K562 (cell line): Measurements from ENCODE around the gene SLC38A7. TPM values are rescaled to one million over a fixed set of nuclear protein-coding genes. Genes with fewer than 3 reads are reported as not detected.

Experiments
- L3MBTL2 ChIP-seq: fragments of 450-650 bp; IDR thresholded peaks from 2 replicates; pipeline ENCODE4 v1.6.1; 2016; ENCODE audit warnings: mild to moderate bottlenecking, moderate library complexity
- NFRKB ChIP-seq: fragments of 450-650 bp; IDR thresholded peaks from 2 replicates; pipeline ENCODE4 v1.6.1; 2016; ENCODE audit warnings: low read depth
- POLR3G ChIP-seq: IDR thresholded peaks from 2 replicates; pipeline ENCODE4 v1.6.1; 2011; ENCODE audit not compliant: insufficient read length, insufficient replicate concordance; ENCODE audit errors: extremely low read depth
- TEAD4 ChIP-seq, 2 experiments: sonication (generic) in 1 of 2; formaldehyde crosslinking in 1 of 2; IDR thresholded peaks; 2 replicates each; pipeline versions ENCODE4 v1.6.1 to v1.8.0; 2012 to 2022; ENCODE audit warnings: borderline replicate concordance in 1 of 2, inconsistent platforms in 1 of 2, low read length in 1 of 2, mild to moderate bottlenecking in 1 of 2, missing genetic modification reagents in 1 of 2
- ZNF184 ChIP-seq: sonication (generic); formaldehyde crosslinking; IDR thresholded peaks from 2 replicates; pipeline ENCODE4 v1.5.0; 2020; ENCODE audit warnings: missing genetic modification reagents
- ZNF780A ChIP-seq: fragments of 250-450 bp; sonication (Bioruptor Pico); IDR thresholded peaks from 2 replicates; pipeline ENCODE4 v1.5.0; 2021; ENCODE audit warnings: mild to moderate bottlenecking
- polyA plus RNA-seq, 8 experiments: library from polyadenylated mRNA; depleted of rRNA in 4 of 8; stranded (reverse) in 5 of 8; unstranded in 3 of 8; fragments of >200 nt; fragmentation: Nextera tagmentation in 2 of 8; fragmentation: Illumina TruSeq in 1 of 8; extraction: Ambion mirVana in 2 of 8; extraction: Trizol in 1 of 8; gene quantifications; 2 replicates each; pipeline versions ENCODE4 v1.2.1 to v1.2.3, GENCODE V29; 2011 to 2014; ENCODE audit warnings: inconsistent platforms in 1 of 8, missing spikeins in 1 of 8
- total RNA-seq, 7 experiments: library from RNA; depleted of rRNA in 6 of 7; stranded (reverse); fragments of >200 nt in 6 of 7; fragmentation: Illumina TruSeq in 2 of 7; extraction: Trizol in 2 of 7; gene quantifications; 2 replicates each; pipeline versions ENCODE4 v1.2.1 to v1.2.3, GENCODE V29; 2011 to 2021; ENCODE audit warnings: low replicate concordance in 1 of 7
- TF ChIP-seq, protein P1 (sequence below): fragments of 450-650 bp; IDR thresholded peaks from 2 replicates; pipeline ENCODE4 v1.6.1; 2017; ENCODE audit warnings: antibody characterized with exemption, mild to moderate bottlenecking
- TF ChIP-seq, protein P2 (sequence below): sonication (generic); formaldehyde crosslinking; IDR thresholded peaks from 2 replicates; pipeline ENCODE4 v1.8.1; 2023; ENCODE audit warnings: mild to moderate bottlenecking, missing genetic modification reagents
- TF ChIP-seq, protein P3 (sequence below), 2 experiments: fragments of 450-650 bp; formaldehyde crosslinking in 1 of 2; IDR thresholded peaks; 2 replicates each; pipeline versions ENCODE4 v1.4.0 to v1.6.1; 2014 to 2020; ENCODE audit warnings: mild to moderate bottlenecking in 2 of 2, borderline replicate concordance in 1 of 2, low read depth in 1 of 2
- TF ChIP-seq, protein P4 (sequence below): fragments of 250-450 bp; sonication (Bioruptor Pico); IDR thresholded peaks from 2 replicates; pipeline ENCODE4 v1.5.0; 2022; ENCODE audit warnings: mild to moderate bottlenecking

Gene SLC38A7
- total and polyA plus RNA-seq, 9 of the 15 experiments (the other 6 are each of a cell fraction or from before 2014, with no cell fraction given): 2.7 to 12.2 (median 6.5) TPM

DNA sequence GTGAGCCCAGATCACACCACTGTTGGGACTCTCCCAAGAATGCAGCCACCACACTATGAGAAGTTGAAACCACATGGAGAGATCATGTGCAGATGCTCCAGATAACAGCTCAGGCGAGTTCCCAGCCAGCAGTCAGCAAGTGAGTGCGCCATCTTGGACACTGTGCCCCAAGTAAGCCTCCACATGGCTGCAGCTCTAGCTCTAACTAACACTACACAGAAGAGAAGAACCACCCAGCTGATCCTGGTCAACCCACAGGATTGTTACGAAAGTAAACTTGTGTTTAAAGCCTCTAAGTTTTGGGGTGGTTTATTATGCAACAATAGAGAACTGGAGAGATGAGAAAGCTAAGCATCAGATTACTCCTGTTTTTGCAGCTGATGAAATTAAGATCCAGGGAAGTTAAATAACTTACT is 25.8 kb downstream of the SLC38A7 start (continued):
- TF ChIP-seq POLR3G: no peak
- TF ChIP-seq, protein P1, sequence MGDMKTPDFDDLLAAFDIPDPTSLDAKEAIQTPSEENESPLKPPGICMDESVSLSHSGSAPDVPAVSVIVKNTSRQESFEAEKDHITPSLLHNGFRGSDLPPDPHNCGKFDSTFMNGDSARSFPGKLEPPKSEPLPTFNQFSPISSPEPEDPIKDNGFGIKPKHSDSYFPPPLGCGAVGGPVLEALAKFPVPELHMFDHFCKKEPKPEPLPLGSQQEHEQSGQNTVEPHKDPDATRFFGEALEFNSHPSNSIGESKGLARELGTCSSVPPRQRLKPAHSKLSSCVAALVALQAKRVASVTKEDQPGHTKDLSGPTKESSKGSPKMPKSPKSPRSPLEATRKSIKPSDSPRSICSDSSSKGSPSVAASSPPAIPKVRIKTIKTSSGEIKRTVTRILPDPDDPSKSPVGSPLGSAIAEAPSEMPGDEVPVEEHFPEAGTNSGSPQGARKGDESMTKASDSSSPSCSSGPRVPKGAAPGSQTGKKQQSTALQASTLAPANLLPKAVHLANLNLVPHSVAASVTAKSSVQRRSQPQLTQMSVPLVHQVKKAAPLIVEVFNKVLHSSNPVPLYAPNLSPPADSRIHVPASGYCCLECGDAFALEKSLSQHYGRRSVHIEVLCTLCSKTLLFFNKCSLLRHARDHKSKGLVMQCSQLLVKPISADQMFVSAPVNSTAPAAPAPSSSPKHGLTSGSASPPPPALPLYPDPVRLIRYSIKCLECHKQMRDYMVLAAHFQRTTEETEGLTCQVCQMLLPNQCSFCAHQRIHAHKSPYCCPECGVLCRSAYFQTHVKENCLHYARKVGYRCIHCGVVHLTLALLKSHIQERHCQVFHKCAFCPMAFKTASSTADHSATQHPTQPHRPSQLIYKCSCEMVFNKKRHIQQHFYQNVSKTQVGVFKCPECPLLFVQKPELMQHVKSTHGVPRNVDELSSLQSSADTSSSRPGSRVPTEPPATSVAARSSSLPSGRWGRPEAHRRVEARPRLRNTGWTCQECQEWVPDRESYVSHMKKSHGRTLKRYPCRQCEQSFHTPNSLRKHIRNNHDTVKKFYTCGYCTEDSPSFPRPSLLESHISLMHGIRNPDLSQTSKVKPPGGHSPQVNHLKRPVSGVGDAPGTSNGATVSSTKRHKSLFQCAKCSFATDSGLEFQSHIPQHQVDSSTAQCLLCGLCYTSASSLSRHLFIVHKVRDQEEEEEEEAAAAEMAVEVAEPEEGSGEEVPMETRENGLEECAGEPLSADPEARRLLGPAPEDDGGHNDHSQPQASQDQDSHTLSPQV: 0 out of 2 replicates have a peak, but pooled peaks have one; percentile 18
- no peak for TF ChIP-seq ZNF184 (CRISPR knock-in tag)
- no peak for TF ChIP-seq NFRKB
- TF ChIP-seq, protein P2, sequence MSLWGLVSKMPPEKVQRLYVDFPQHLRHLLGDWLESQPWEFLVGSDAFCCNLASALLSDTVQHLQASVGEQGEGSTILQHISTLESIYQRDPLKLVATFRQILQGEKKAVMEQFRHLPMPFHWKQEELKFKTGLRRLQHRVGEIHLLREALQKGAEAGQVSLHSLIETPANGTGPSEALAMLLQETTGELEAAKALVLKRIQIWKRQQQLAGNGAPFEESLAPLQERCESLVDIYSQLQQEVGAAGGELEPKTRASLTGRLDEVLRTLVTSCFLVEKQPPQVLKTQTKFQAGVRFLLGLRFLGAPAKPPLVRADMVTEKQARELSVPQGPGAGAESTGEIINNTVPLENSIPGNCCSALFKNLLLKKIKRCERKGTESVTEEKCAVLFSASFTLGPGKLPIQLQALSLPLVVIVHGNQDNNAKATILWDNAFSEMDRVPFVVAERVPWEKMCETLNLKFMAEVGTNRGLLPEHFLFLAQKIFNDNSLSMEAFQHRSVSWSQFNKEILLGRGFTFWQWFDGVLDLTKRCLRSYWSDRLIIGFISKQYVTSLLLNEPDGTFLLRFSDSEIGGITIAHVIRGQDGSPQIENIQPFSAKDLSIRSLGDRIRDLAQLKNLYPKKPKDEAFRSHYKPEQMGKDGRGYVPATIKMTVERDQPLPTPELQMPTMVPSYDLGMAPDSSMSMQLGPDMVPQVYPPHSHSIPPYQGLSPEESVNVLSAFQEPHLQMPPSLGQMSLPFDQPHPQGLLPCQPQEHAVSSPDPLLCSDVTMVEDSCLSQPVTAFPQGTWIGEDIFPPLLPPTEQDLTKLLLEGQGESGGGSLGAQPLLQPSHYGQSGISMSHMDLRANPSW: no peak
- peak; percentile 85 for TF ChIP-seq L3MBTL2
- TF ChIP-seq, protein P3, sequence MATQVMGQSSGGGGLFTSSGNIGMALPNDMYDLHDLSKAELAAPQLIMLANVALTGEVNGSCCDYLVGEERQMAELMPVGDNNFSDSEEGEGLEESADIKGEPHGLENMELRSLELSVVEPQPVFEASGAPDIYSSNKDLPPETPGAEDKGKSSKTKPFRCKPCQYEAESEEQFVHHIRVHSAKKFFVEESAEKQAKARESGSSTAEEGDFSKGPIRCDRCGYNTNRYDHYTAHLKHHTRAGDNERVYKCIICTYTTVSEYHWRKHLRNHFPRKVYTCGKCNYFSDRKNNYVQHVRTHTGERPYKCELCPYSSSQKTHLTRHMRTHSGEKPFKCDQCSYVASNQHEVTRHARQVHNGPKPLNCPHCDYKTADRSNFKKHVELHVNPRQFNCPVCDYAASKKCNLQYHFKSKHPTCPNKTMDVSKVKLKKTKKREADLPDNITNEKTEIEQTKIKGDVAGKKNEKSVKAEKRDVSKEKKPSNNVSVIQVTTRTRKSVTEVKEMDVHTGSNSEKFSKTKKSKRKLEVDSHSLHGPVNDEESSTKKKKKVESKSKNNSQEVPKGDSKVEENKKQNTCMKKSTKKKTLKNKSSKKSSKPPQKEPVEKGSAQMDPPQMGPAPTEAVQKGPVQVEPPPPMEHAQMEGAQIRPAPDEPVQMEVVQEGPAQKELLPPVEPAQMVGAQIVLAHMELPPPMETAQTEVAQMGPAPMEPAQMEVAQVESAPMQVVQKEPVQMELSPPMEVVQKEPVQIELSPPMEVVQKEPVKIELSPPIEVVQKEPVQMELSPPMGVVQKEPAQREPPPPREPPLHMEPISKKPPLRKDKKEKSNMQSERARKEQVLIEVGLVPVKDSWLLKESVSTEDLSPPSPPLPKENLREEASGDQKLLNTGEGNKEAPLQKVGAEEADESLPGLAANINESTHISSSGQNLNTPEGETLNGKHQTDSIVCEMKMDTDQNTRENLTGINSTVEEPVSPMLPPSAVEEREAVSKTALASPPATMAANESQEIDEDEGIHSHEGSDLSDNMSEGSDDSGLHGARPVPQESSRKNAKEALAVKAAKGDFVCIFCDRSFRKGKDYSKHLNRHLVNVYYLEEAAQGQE (IDR thresholded peaks at IDR 0.05; ENCODE audit: borderline replicate concordance): no peak
- TF ChIP-seq, protein P3 (CRISPR knock-in tag; IDR thresholded peaks at IDR 0.05; ENCODE audit: low read depth): no peak
- TF ChIP-seq, protein P4, sequence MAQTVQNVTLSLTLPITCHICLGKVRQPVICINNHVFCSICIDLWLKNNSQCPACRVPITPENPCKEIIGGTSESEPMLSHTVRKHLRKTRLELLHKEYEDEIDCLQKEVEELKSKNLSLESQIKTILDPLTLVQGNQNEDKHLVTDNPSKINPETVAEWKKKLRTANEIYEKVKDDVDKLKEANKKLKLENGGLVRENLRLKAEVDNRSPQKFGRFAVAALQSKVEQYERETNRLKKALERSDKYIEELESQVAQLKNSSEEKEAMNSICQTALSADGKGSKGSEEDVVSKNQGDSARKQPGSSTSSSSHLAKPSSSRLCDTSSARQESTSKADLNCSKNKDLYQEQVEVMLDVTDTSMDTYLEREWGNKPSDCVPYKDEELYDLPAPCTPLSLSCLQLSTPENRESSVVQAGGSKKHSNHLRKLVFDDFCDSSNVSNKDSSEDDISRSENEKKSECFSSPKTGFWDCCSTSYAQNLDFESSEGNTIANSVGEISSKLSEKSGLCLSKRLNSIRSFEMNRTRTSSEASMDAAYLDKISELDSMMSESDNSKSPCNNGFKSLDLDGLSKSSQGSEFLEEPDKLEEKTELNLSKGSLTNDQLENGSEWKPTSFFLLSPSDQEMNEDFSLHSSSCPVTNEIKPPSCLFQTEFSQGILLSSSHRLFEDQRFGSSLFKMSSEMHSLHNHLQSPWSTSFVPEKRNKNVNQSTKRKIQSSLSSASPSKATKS: no peak
- no peak for TF ChIP-seq ZNF780A (CRISPR knock-in tag)
- TF ChIP-seq TEAD4 (IDR thresholded peaks at IDR 0.05; ENCODE audit: low read length): peak; percentile 39; the same call in 1 of the 2 replicates
- no peak for TF ChIP-seq TEAD4 (CRISPR knock-in tag; IDR thresholded peaks at IDR 0.05; ENCODE audit: borderline replicate concordance)
